ENCODE results near the gene MINAR1.
"Not testable (repeated sequence)": the region's sequence is repeated elsewhere in the genome, so short reads cannot be mapped to it uniquely, and the experiment has no call there.

MINAR1 gene

DNA sequence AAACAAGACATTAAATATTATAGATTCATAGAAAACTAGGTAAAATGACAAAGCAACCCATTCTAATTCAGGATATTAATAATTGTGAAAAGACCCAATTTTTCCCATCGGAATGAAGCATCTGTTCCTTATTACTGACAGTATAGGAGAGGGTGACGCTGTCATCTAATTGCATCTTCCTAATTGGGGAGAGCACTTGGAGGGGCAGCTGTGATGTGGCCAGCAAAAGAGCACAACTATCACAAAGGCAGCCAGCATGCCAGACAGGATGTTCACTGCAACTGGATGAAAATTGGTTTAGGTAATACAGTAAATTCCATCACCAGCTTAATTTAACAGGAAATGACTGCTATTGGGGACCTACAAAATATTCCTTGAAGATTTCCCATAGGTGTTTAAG is 21.9 kb upstream of the MINAR1 start:
- Histone ChIP-seq H3K4me1 (ENCODE audit: control insufficient read depth, insufficient read depth, low read length) (no peaks in the 10 kb centered on the region), H3K36me3 (ENCODE audit: insufficient read depth, low read length) (no peaks in the 10 kb centered on the region), H3K27me3 (ENCODE audit: control insufficient read depth, insufficient read depth, low read length) (no peaks in the 10 kb centered on the region)

DNA sequence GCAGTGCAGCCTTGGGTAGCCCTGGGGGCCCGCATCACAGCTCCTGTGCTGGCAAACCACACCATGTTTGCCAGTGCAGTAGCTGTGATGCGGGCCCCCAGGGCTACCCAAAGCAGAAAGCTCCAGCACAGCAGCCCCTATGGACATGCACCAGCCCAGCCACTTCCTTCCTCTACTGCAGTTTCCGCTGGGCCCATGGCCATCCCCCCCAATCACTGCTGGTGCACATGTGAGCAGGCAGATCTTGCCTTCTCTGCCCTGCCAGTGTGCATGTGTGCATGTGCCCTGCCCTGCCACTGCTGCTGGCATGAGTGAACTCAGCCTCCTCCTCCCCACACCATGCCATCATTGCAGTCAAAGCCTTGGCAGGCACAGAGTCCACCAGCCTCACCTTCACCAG is 20.1 kb upstream of the MINAR1 start:
- H3K36me3 ChIP-seq (ENCODE audit: insufficient read depth, low read length) = no peaks in the 10 kb centered on the region
- no peak overlapping the region for H3K4me3 ChIP-seq (ENCODE audit: low read length)
- H3K9ac ChIP-seq (ENCODE audit: low read depth, low read length) = no peak overlapping the region
- H3K4me2 ChIP-seq (ENCODE audit: low read length) = no peak overlapping the region
- no peaks in the 10 kb centered on the region for H3K9me3 ChIP-seq (replicated peaks; ENCODE audit: low read length)
- no peaks in the 10 kb centered on the region for H3K4me1 ChIP-seq (ENCODE audit: control insufficient read depth, insufficient read depth, low read length)
- H3K27me3 ChIP-seq (ENCODE audit: control insufficient read depth, insufficient read depth, low read length) = no peaks in the 10 kb centered on the region

More for the DNA sequence above, 21.9 kb upstream of the MINAR1 start:
- Histone ChIP-seq H3K9ac (ENCODE audit: low read depth, low read length) (no peak overlapping the region), H3K9me3 (replicated peaks; ENCODE audit: low read length) (no peaks in the 10 kb centered on the region), H3K4me2 (ENCODE audit: low read length) (no peak overlapping the region), H3K4me3 (ENCODE audit: low read length) (no peak overlapping the region)

GRCh38 chr15:79412429-79412828 is 19.7 kb upstream of the MINAR1 start:
- Histone ChIP-seq H3K9me3 (replicated peaks; ENCODE audit: low read length) (no peaks in the 10 kb centered on the region), H3K4me3 (ENCODE audit: low read length) (no peak overlapping the region), H3K27me3 (ENCODE audit: control insufficient read depth, insufficient read depth, low read length) (no peaks in the 10 kb centered on the region), H3K4me2 (ENCODE audit: low read length) (no peak overlapping the region), H3K9ac (ENCODE audit: low read depth, low read length) (no peak overlapping the region), H3K36me3 (ENCODE audit: insufficient read depth, low read length) (no peaks in the 10 kb centered on the region), H3K4me1 (ENCODE audit: control insufficient read depth, insufficient read depth, low read length) (no peaks in the 10 kb centered on the region)

DNA sequence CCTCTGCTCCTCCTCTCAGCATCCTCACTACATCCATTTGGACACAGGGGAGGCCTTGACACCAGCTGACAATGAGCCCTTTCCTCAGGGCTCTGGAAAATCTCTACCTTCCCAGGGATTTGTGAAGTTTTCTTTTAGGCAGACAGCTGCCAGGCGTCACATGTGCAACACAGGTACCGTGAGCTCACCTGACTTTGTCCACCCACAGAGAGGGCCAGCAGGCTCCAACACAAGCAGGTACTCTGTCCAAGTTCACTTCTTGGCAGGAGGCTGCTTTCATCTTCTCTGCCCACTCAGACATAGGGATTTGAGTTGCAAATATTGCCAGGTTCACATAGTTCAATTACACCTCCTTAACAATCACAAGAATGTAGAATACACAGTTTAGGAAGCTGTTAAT is 15.3 kb upstream of the MINAR1 start:
- Histone ChIP-seq H3K4me2 (ENCODE audit: low read length) (no peak overlapping the region), H3K27me3 (ENCODE audit: control insufficient read depth, insufficient read depth, low read length) (no peaks in the 10 kb centered on the region), H3K9ac (ENCODE audit: low read depth, low read length) (no peak overlapping the region), H3K9me3 (replicated peaks; ENCODE audit: low read length) (no peaks in the 10 kb centered on the region), H3K4me1 (ENCODE audit: control insufficient read depth, insufficient read depth, low read length) (no peaks in the 10 kb centered on the region), H3K36me3 (ENCODE audit: insufficient read depth, low read length) (no peaks in the 10 kb centered on the region), H3K4me3 (ENCODE audit: low read length) (no peak overlapping the region)

- no peak overlapping the region for H3K4me3 ChIP-seq (ENCODE audit: low read length)
- no peaks in the 10 kb centered on the region for H3K9me3 ChIP-seq (replicated peaks; ENCODE audit: low read length)
- no peak overlapping the region for H3K9ac ChIP-seq (ENCODE audit: low read depth, low read length)
- no peak overlapping the region for H3K4me2 ChIP-seq (ENCODE audit: low read length)
- no peaks in the 10 kb centered on the region for H3K36me3 ChIP-seq (ENCODE audit: insufficient read depth, low read length)
- no peaks in the 10 kb centered on the region for H3K4me1 ChIP-seq (ENCODE audit: control insufficient read depth, insufficient read depth, low read length)
- no peaks in the 10 kb centered on the region for H3K27me3 ChIP-seq (ENCODE audit: control insufficient read depth, insufficient read depth, low read length)
These were observed 13.3 kb upstream of the MINAR1 start for GRCh38 chr15:79418693-79419279.

DNA sequence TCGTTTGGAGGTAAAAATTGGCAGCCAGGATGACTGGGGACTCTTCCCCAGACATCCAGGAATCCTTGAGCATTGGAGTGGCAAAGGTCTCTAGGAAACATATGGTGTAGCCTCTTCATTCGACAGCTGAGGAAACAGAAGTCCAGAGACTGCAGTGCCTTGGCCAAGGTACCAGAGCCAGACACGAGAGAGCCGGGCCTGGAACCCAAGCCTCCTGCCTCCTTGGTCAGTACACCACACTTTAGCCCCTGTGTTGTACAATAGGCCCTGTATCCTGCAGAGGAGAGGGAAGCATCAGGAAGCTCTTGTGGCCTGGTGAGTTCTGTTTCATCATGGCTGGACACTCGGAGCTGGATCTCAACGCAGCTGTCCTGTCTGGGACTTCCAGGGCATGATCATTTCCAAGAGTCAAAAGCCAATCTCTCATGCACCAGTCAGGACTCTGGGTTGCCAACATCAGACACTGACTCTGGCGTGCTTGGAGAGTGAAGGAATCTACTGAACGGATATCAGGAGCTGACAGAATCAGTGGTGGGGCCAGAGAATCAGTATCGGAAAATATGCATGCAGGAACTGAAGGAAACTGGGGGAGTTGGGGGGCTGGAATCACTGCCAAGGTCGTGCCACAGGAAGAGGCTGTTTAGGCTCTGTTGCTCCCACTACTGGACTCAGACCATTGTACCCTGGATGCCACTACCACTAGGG is 6.4 kb upstream of the MINAR1 start:
- Histone ChIP-seq H3K4me1 (ENCODE audit: control insufficient read depth, insufficient read depth, low read length) (no peaks in the 10 kb centered on the region), H3K9ac (ENCODE audit: low read depth, low read length) (no peak overlapping the region), H3K4me2 (ENCODE audit: low read length) (no peak overlapping the region), H3K9me3 (replicated peaks; ENCODE audit: low read length) (no peaks in the 10 kb centered on the region), H3K4me3 (ENCODE audit: low read length) (no peak overlapping the region), H3K36me3 (ENCODE audit: insufficient read depth, low read length) (no peaks in the 10 kb centered on the region), H3K27me3 (ENCODE audit: control insufficient read depth, insufficient read depth, low read length) (peaks cover 27% of the 10 kb centered on the region)

DNA sequence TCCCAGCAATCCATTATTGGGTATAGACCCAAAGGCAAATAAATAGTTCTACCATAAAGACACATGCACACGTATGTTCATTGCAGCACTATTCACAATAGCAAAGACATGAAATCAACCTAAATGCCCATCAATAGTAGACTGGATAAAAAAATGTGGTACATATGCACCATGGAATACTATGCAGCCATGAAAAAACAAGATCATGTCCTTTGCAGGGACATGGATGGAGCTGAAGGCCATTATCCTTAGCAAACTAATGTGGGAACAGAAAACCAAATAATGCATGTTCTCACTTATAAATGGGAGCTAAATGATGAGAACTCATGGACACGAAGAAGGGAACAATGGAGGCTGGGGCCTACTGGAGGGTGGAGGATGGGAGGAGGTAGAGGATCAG is 5.2 kb upstream of the MINAR1 start:
- not testable (repeated sequence) for H3K4me2 ChIP-seq (ENCODE audit: low read length); H3K4me1 ChIP-seq (ENCODE audit: control insufficient read depth, insufficient read depth, low read length); H3K9ac ChIP-seq (ENCODE audit: low read depth, low read length); H3K4me3 ChIP-seq (ENCODE audit: low read length); H3K36me3 ChIP-seq (ENCODE audit: insufficient read depth, low read length); H3K9me3 ChIP-seq (replicated peaks; ENCODE audit: low read length)
- H3K27me3 ChIP-seq (ENCODE audit: control insufficient read depth, insufficient read depth, low read length) = peaks cover 36% of the 10 kb centered on the region

GRCh38 chr15:79427781-79428598 is 4.1 kb upstream of the MINAR1 start:
- Histone ChIP-seq H3K4me1 (ENCODE audit: control insufficient read depth, insufficient read depth, low read length) (peaks cover 11% of the 10 kb centered on the region), H3K4me3 (ENCODE audit: low read length) (no peak overlapping the region), H3K9ac (ENCODE audit: low read depth, low read length) (no peak overlapping the region), H3K36me3 (ENCODE audit: insufficient read depth, low read length) (no peaks in the 10 kb centered on the region), H3K4me2 (ENCODE audit: low read length) (no peak overlapping the region), H3K9me3 (replicated peaks; ENCODE audit: low read length) (no peaks in the 10 kb centered on the region), H3K27me3 (ENCODE audit: control insufficient read depth, insufficient read depth, low read length) (peaks cover 46% of the 10 kb centered on the region)

- peak overlapping the region; percentile 47 for H3K9ac ChIP-seq (ENCODE audit: low read depth, low read length)
- H3K36me3 ChIP-seq (ENCODE audit: insufficient read depth, low read length) = no peaks in the 10 kb centered on the region
- peaks cover 11% of the 10 kb centered on the region for H3K4me1 ChIP-seq (ENCODE audit: control insufficient read depth, insufficient read depth, low read length)
- H3K27me3 ChIP-seq (ENCODE audit: control insufficient read depth, insufficient read depth, low read length) = peaks cover 66% of the 10 kb centered on the region
- H3K4me3 ChIP-seq (ENCODE audit: low read length) = peak overlapping the region; percentile 74
- no peaks in the 10 kb centered on the region for H3K9me3 ChIP-seq (replicated peaks; ENCODE audit: low read length)
- H3K4me2 ChIP-seq (ENCODE audit: low read length) = peak overlapping the region; percentile 97
These were observed 1.1 kb upstream of the MINAR1 start for GRCh38 chr15:79430901-79431635.

- Histone ChIP-seq H3K27me3 (ENCODE audit: control insufficient read depth, insufficient read depth, low read length) (peaks cover 72% of the 10 kb centered on the region), H3K4me3 (ENCODE audit: low read length) (peak overlapping the region; percentile 74)
These were observed 474 bp downstream of the MINAR1 start for GRCh38 chr15:79432345-79433275.

More at GRCh38 chr15:79432345-79433275, 474 bp downstream of the MINAR1 start:
- Histone ChIP-seq H3K9me3 (replicated peaks; ENCODE audit: low read length) (no peaks in the 10 kb centered on the region), H3K4me1 (ENCODE audit: control insufficient read depth, insufficient read depth, low read length) (peaks cover 11% of the 10 kb centered on the region), H3K9ac (ENCODE audit: low read depth, low read length) (peak overlapping the region; percentile 47), H3K36me3 (ENCODE audit: insufficient read depth, low read length) (no peaks in the 10 kb centered on the region), H3K4me2 (ENCODE audit: low read length) (peak overlapping the region; percentile 97)

All from skeletal muscle satellite cell (primary cell).